WTC11 (cell line): ENCODE results near the gene ZNF557. TPM values are rescaled to one million over a fixed set of nuclear protein-coding genes. Genes with fewer than 3 reads are reported as not detected.

Experiments
- ATAC-seq: fragments of 200-7000 bp; cut with Tn5 transposase; 2 replicates; pipeline ENCODE4 v1.10.0; 2021; ENCODE audit warnings: mild to moderate bottlenecking, moderate library complexity
- CTCF ChIA-PET: fragments of 300-600 bp; sonication (Branson Sonifier 250); formaldehyde crosslinking; loops from one replicate; lab custom pipeline; 2021; ENCODE audit warnings: antibody characterized with exemption; lab: Charles Lee
- POLR2A ChIA-PET: fragments of 350-600 bp; sonication (Branson Sonifier 250); formaldehyde crosslinking; loops from one replicate; lab custom pipeline; 2021; ENCODE audit warnings: antibody characterized with exemption; lab: Charles Lee
- DNase-seq: peaks from one replicate; pipeline ENCODE4 v3.0.0; 2021; ENCODE audit warnings: low spot score
- H3K27ac Mint-ChIP-seq: 2 replicates; pipeline ENCODE4 v1.8.0; 2021; ENCODE audit warnings: mixed read lengths
- H3K27me3 Mint-ChIP-seq: 2 replicates; pipeline ENCODE4 v1.8.0; 2021; ENCODE audit warnings: low read depth, mild to moderate bottlenecking, moderate library complexity, mixed read lengths
- H3K36me3 Mint-ChIP-seq: 2 replicates; pipeline ENCODE4 v1.8.0; 2021; ENCODE audit warnings: mixed read lengths
- H3K4me1 Mint-ChIP-seq: 2 replicates; pipeline ENCODE4 v1.8.0; 2022; ENCODE audit warnings: mixed read lengths
- H3K4me3 Mint-ChIP-seq: 2 replicates; pipeline ENCODE4 v1.8.0; 2021; ENCODE audit warnings: mild to moderate bottlenecking, moderate library complexity, mixed read lengths
- H3K9me3 Mint-ChIP-seq: 2 replicates; pipeline ENCODE4 v1.8.0; 2021; ENCODE audit warnings: mixed read lengths
- ELF4 ChIP-seq: sonication (generic); formaldehyde crosslinking; IDR thresholded peaks from 2 replicates; pipeline ENCODE4 v1.8.1; 2022; ENCODE audit warnings: low read depth, mild to moderate bottlenecking, moderate library complexity, missing genetic modification reagents
- EMX1 ChIP-seq: fragments of 250-450 bp; sonication (Bioruptor Pico); IDR thresholded peaks from 2 replicates; pipeline ENCODE4 v1.8.0; 2021; ENCODE audit warnings: mild to moderate bottlenecking
- FOXP1 ChIP-seq: sonication (generic); formaldehyde crosslinking; IDR thresholded peaks from 2 replicates; pipeline ENCODE4 v1.8.0; 2022; ENCODE audit warnings: missing genetic modification reagents, mild to moderate bottlenecking, moderate library complexity, borderline replicate concordance
- GTF2I ChIP-seq: fragments of 250-450 bp; sonication (Bioruptor Pico); conservative IDR thresholded peaks from 2 replicates; pipeline ENCODE4 v1.4.0; 2021; ENCODE audit warnings: mild to moderate bottlenecking
- HMGA2 ChIP-seq: fragments of 250-450 bp; sonication (Bioruptor Pico); IDR thresholded peaks from 2 replicates; pipeline ENCODE4 v1.4.0; 2021; ENCODE audit warnings: mild to moderate bottlenecking, moderate library complexity
- JAZF1 ChIP-seq: fragments of 250-450 bp; sonication (Bioruptor Pico); IDR thresholded peaks from 2 replicates; pipeline ENCODE4 v1.9.0; 2021; ENCODE audit warnings: moderate library complexity, mild to moderate bottlenecking, inconsistent platforms
- MYBL2 ChIP-seq: sonication (generic); formaldehyde crosslinking; IDR thresholded peaks from 2 replicates; pipeline ENCODE4 v1.8.1; 2023; ENCODE audit warnings: mild to moderate bottlenecking, moderate library complexity, missing genetic modification reagents
- NFYB ChIP-seq: sonication (generic); formaldehyde crosslinking; conservative IDR thresholded peaks from 2 replicates; pipeline ENCODE4 v1.8.0; 2022; ENCODE audit warnings: low read depth, missing genetic modification reagents
- NR2C2 ChIP-seq: sonication (generic); formaldehyde crosslinking; IDR thresholded peaks from 2 replicates; pipeline ENCODE4 v1.8.0; 2022; ENCODE audit warnings: mild to moderate bottlenecking, missing genetic modification reagents
- PRRX2 ChIP-seq: fragments of 250-450 bp; sonication (Bioruptor Pico); IDR thresholded peaks from 2 replicates; pipeline ENCODE4 v1.8.0; 2021; ENCODE audit warnings: mild to moderate bottlenecking
- ZNF263 ChIP-seq: sonication (generic); formaldehyde crosslinking; IDR thresholded peaks from 2 replicates; pipeline ENCODE4 v1.8.1; 2022; ENCODE audit warnings: low read depth, mild to moderate bottlenecking, moderate library complexity, missing genetic modification reagents
- ZNF416 ChIP-seq: fragments of 250-450 bp; sonication (Bioruptor Pico); IDR thresholded peaks from 2 replicates; pipeline ENCODE4 v1.9.0; 2021; ENCODE audit warnings: mild to moderate bottlenecking, inconsistent platforms
- ZNF423 ChIP-seq: fragments of 250-450 bp; sonication (Bioruptor Pico); IDR thresholded peaks from 2 replicates; pipeline ENCODE4 v2.1.2; 2022; ENCODE audit warnings: mild to moderate bottlenecking, moderate library complexity
- ZNF671 ChIP-seq: fragments of 250-450 bp; sonication (Bioruptor Pico); IDR thresholded peaks from 2 replicates; pipeline ENCODE4 v1.8.0; 2021; ENCODE audit warnings: mild to moderate bottlenecking
- total RNA-seq: library from RNA; stranded (reverse); gene quantifications from 3 replicates; pipeline ENCODE4 v1.2.3, GENCODE V29; 2021
- TF ChIP-seq, protein P1 (sequence below): sonication (generic); formaldehyde crosslinking; IDR thresholded peaks from 2 replicates; pipeline ENCODE4 v1.8.1; 2023; ENCODE audit warnings: mild to moderate bottlenecking, missing genetic modification reagents, moderate library complexity
- TF ChIP-seq, protein P2 (sequence below): sonication (generic); formaldehyde crosslinking; IDR thresholded peaks from 2 replicates; pipeline ENCODE4 v1.8.1; 2022; ENCODE audit warnings: mild to moderate bottlenecking, missing genetic modification reagents, moderate library complexity, borderline replicate concordance
- TF ChIP-seq, protein P3 (sequence below): sonication (generic); formaldehyde crosslinking; conservative IDR thresholded peaks from 2 replicates; pipeline ENCODE4 v1.8.1; 2022; ENCODE audit warnings: mild to moderate bottlenecking, missing genetic modification reagents
- TF ChIP-seq, protein P4 (sequence below): fragments of 250-450 bp; sonication (Bioruptor Pico); IDR thresholded peaks from 2 replicates; pipeline ENCODE4 v2.1.2; 2022; ENCODE audit warnings: mild to moderate bottlenecking, moderate library complexity
- TF ChIP-seq, protein P5 (sequence below): fragments of 250-450 bp; sonication (Bioruptor Pico); IDR thresholded peaks from 2 replicates; pipeline ENCODE4 v1.9.0; 2021; ENCODE audit warnings: mild to moderate bottlenecking, borderline replicate concordance
- TF ChIP-seq, protein P6 (sequence below): fragments of 250-450 bp; sonication (Bioruptor Pico); IDR thresholded peaks from 2 replicates; pipeline ENCODE4 v1.9.0; 2021; ENCODE audit warnings: mild to moderate bottlenecking

Gene ZNF557
- total RNA-seq, 1 experiment from 2014 or later = 6.7 TPM

DNA sequence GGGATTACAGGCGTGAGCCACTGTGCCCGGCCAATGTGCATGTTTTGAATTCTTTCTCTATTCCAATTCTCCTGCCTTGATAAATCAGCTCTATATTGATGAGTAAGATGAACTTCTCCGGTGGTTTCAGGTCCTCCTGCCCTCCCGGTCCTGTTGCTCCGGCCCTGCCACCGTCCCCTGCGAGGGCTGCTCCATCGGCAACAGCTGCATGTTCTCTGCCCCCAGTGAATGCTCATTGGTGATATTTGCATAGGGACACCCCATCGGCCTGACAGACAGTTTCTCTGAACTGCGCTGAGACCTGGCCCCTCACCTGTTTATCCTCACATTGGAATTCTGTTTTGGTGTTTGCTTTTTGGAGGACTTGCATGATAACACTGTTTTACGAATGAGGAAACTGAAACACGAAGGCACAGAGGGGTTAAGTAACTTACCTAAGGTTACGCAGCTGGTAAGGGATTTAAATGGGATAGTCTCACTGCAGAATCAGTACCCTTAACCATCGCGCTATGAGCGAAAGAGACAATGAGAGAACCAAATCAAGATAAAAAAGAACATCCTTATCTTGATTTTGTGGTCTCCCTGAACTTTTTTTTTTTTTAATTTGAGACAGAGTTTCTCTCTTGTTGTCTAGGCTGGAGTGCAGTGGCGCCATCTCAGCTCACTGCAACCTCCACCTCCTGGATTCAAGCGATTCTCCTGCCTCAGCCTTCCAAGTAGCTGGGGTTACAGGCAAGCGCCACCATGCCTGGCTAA lies 32.2 kb downstream of the ZNF557 start:
- Mint-ChIP-seq H3K9me3 (peaks cover 15% of the 10 kb centered on the region), H3K27ac (no peak overlapping the region), H3K36me3 (peaks cover 11% of the 10 kb centered on the region), H3K4me3 (no peak overlapping the region), H3K4me1 (peaks cover 13% of the 10 kb centered on the region), H3K27me3 (peaks cover 3% of the 10 kb centered on the region; the same call in 1 of the 2 replicates)
- ChIA-PET CTCF (interaction anchor here (0.6 to 2.9 kb wide), 34 partner anchors 18 to 697 kb away, joined by 3 to 34 read pairs (median 4); partner anchors contain the start of genes INSR, MCOLN1, PET100 and TRAPPC5), POLR2A (no interaction called here)
- no peak for TF ChIP-seq HMGA2 (CRISPR knock-in tag)
- no peak for TF ChIP-seq JAZF1 (CRISPR knock-in tag)
- TF ChIP-seq ZNF416 = no peak
- TF ChIP-seq FOXP1 (CRISPR knock-in tag) = no peak
- TF ChIP-seq, protein P1, sequence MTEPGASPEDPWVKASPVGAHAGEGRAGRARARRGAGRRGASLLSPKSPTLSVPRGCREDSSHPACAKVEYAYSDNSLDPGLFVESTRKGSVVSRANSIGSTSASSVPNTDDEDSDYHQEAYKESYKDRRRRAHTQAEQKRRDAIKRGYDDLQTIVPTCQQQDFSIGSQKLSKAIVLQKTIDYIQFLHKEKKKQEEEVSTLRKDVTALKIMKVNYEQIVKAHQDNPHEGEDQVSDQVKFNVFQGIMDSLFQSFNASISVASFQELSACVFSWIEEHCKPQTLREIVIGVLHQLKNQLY (CRISPR knock-in tag) = no peak
- TF ChIP-seq, protein P2, sequence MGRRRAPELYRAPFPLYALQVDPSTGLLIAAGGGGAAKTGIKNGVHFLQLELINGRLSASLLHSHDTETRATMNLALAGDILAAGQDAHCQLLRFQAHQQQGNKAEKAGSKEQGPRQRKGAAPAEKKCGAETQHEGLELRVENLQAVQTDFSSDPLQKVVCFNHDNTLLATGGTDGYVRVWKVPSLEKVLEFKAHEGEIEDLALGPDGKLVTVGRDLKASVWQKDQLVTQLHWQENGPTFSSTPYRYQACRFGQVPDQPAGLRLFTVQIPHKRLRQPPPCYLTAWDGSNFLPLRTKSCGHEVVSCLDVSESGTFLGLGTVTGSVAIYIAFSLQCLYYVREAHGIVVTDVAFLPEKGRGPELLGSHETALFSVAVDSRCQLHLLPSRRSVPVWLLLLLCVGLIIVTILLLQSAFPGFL (CRISPR knock-in tag) = no peak
- TF ChIP-seq, protein P3, sequence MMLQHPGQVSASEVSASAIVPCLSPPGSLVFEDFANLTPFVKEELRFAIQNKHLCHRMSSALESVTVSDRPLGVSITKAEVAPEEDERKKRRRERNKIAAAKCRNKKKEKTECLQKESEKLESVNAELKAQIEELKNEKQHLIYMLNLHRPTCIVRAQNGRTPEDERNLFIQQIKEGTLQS (CRISPR knock-in tag) = no peak
- TF ChIP-seq ZNF423 (CRISPR knock-in tag) = no peak
- no peak for TF ChIP-seq ELF4
- TF ChIP-seq, protein P4, sequence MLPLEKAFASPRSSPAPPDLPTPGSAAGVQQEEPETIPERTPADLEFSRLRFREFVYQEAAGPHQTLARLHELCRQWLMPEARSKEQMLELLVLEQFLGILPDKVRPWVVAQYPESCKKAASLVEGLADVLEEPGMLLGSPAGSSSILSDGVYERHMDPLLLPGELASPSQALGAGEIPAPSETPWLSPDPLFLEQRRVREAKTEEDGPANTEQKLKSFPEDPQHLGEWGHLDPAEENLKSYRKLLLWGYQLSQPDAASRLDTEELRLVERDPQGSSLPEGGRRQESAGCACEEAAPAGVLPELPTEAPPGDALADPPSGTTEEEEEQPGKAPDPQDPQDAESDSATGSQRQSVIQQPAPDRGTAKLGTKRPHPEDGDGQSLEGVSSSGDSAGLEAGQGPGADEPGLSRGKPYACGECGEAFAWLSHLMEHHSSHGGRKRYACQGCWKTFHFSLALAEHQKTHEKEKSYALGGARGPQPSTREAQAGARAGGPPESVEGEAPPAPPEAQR (CRISPR knock-in tag) = no peak
- ATAC-seq (no peak), DNase-seq (no peak)

DNA sequence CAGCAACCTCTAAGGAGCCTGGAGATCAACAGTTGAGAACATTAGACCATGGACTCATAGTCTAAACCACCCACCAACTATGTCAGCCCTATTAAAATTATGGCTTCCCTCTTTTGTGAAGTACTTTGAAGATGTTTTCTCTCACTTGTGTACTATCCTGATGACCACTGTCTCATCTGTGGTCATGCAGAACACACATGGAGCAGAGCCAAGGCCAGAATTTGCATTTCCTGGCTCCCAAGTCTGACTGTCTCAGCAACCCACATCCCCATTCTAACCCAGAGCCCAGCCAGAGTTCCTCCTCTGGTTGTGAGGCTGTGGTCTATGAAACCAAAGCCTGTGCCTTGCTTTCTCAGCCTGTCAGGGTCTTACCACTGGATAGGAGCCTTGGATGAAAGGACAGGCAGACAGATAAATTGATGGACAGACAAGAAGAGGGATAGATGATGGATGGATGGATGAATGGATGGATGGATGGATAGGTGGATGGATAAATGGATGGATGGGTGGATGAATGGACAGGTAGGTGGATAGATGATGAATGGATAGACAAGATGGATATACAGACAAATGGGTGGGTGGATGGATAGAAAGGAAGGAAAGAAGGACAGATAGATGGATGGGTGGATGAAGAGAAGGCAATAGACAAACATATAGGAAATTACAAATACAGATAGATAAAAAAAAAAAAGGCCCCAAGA lies 35.4 kb downstream of the ZNF557 start:
- H3K36me3 Mint-ChIP-seq = 0 out of 2 replicates have a peak, but pooled peaks cover 3% of the 10 kb centered on the region
- H3K9me3 Mint-ChIP-seq = no peaks in the 10 kb centered on the region; the same call in 1 of the 2 replicates
- ATAC-seq (no peak), DNase-seq (no peak)
- no peak overlapping the region for H3K4me3 Mint-ChIP-seq
- ChIA-PET POLR2A (no interaction called here), CTCF (no interaction called here)
- no peak overlapping the region for H3K27ac Mint-ChIP-seq
- H3K4me1 Mint-ChIP-seq = peaks cover 8% of the 10 kb centered on the region
- no peak for TF ChIP-seq NR2C2
- H3K27me3 Mint-ChIP-seq = peaks cover 3% of the 10 kb centered on the region; the same call in 1 of the 2 replicates

DNA sequence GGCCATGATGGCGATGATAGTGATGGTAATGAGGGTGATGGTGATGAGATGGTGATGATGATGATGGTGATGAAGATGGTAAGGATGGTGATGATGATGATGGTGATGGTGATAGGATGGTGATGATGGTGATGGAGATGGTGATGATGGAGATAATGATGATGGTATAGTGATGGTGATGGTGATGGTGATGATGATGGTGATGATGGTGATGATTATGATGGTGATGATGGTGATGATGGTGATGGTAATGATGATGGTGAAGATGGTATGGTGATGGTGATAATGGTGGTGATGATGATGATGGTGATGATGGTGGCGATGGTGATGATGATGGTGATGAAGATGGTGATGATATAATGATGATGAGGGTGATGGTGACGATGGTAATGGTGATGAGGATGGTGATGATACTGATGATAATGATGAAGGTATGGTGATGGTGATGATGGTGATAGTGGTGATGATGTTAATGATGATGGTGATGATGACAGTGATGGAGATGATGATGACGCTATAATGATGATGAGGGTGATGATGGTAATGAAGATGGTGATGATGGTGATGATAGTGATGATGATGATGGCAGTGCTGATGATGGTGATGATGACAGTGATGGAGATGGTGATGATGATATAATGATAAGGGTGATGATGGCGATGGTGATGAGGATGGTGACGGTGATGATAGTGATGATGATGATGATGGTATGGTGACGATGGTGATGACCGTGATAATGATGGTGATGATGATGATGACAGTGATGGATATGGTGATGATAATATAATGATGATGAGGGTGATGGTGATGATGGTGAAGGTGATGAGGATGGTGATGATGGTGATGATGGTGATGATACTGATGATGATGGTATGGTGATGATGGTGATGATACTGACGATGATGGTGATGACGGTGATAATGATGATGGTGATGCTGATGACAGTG lies 37.5 kb downstream of the ZNF557 start:
- H3K4me3 Mint-ChIP-seq = no peak overlapping the region
- CTCF ChIA-PET = no interaction called here
- H3K4me1 Mint-ChIP-seq = peaks cover 4% of the 10 kb centered on the region
- H3K9me3 Mint-ChIP-seq = no peaks in the 10 kb centered on the region; the same call in 1 of the 2 replicates
- no peaks in the 10 kb centered on the region for H3K27me3 Mint-ChIP-seq
- POLR2A ChIA-PET = no interaction called here
- no peak overlapping the region for H3K27ac Mint-ChIP-seq
- ATAC-seq (no peak), DNase-seq (no peak)
- 0 out of 2 replicates have a peak, but pooled peaks cover 3% of the 10 kb centered on the region for H3K36me3 Mint-ChIP-seq
- TF ChIP-seq PRRX2 (CRISPR knock-in tag) (no peak), EMX1 (no peak), ZNF263 (CRISPR knock-in tag) (no peak), NFYB (CRISPR knock-in tag) (no peak), ZNF671 (CRISPR knock-in tag) (no peak), NR2C2 (no peak), GTF2I (CRISPR knock-in tag) (no peak), MYBL2 (CRISPR knock-in tag) (no peak), JAZF1 (CRISPR knock-in tag) (no peak)
- TF ChIP-seq, protein P5, sequence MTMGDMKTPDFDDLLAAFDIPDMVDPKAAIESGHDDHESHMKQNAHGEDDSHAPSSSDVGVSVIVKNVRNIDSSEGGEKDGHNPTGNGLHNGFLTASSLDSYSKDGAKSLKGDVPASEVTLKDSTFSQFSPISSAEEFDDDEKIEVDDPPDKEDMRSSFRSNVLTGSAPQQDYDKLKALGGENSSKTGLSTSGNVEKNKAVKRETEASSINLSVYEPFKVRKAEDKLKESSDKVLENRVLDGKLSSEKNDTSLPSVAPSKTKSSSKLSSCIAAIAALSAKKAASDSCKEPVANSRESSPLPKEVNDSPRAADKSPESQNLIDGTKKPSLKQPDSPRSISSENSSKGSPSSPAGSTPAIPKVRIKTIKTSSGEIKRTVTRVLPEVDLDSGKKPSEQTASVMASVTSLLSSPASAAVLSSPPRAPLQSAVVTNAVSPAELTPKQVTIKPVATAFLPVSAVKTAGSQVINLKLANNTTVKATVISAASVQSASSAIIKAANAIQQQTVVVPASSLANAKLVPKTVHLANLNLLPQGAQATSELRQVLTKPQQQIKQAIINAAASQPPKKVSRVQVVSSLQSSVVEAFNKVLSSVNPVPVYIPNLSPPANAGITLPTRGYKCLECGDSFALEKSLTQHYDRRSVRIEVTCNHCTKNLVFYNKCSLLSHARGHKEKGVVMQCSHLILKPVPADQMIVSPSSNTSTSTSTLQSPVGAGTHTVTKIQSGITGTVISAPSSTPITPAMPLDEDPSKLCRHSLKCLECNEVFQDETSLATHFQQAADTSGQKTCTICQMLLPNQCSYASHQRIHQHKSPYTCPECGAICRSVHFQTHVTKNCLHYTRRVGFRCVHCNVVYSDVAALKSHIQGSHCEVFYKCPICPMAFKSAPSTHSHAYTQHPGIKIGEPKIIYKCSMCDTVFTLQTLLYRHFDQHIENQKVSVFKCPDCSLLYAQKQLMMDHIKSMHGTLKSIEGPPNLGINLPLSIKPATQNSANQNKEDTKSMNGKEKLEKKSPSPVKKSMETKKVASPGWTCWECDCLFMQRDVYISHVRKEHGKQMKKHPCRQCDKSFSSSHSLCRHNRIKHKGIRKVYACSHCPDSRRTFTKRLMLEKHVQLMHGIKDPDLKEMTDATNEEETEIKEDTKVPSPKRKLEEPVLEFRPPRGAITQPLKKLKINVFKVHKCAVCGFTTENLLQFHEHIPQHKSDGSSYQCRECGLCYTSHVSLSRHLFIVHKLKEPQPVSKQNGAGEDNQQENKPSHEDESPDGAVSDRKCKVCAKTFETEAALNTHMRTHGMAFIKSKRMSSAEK (CRISPR knock-in tag) = no peak
- TF ChIP-seq, protein P6, sequence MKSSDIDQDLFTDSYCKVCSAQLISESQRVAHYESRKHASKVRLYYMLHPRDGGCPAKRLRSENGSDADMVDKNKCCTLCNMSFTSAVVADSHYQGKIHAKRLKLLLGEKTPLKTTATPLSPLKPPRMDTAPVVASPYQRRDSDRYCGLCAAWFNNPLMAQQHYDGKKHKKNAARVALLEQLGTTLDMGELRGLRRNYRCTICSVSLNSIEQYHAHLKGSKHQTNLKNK (CRISPR knock-in tag) = no peak
